ENCODE results near the gene CTNND2. TPM values are rescaled to one million over a fixed set of nuclear protein-coding genes. Genes with fewer than 3 reads are reported as not detected.
A peak's percentile ranks its signal among the peaks of the same experiment; 100 is the strongest.

The CTNND2 gene
- total RNA-seq, 1 donor from 2014 or later, result 5.4 TPM

DNA sequence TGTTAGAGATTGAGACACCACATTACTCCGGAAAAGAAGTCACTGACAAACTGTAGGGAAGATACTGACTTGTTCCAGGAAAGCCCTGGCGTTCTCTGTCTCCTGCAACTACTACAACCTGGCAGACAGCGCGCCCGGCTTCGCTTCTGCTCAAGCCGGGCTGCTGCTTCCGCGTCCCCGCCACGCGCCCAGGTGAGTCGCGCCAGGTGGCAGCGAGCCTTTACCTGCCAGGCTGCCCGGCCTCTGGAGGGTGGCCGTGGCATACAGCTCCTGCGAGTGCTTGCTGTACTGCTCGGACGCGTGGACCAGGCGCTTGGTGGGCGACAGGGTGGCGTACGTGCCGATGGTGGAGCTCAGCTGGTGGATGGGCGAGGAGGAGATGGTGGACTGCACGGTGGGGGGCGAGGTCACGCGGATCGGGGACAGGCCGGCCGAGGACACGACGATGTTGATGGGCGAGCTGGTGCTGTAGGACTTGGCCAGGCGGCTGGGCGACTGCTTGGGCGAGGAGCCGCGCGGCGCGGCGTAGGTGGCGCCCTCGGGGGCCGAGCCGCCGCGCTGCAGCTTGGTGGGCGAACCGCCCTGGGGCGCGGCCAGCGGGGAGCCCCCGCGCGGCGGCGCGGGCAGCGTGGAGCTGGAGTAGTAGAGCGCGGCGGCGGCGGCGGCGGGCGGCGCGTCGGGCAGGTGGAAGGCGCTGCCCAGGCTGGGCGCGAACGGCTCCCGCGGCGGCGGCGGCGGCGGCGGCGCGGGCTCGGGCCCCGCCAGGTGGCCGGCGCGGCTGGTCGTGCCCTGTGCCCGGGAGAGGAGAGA, 519.6 kb downstream of the CTNND2 start:
- peak; percentile 70 for ATAC-seq
- intact Hi-C loops (cut with micrococcal nuclease), result no loop called here
- DNase-seq, result peak; percentile 36

DNA sequence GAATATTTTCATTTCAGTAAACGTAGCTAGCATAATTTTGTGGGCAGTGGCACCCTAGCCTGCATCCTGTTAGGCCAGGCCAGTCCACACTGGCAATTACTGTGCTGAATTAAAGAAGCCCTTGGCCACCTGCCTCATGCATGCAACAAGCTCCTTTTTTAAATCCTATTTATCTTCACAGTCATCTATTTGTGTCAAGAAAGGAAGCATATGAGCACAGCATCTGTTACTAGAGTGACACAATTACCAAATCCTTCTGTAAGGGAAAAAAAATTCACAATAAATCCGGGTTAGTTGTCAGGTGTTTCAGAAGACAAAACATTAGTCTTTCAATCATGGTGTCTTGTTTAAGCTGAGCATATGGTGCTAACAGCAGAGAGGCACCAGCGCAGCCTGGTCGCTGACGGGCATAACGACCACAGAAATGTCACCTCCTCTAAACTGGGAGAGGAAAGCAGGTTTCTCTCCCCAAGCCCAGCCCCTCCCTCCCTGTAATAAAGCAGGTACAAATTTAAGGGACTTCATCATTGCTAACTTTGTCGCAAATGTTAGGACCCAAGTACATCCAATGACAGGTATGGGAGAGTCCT, 520.6 kb downstream of the CTNND2 start:
- DNase-seq (no peak), ATAC-seq (no peak)
- intact Hi-C loops (cut with micrococcal nuclease), result no loop called here

GRCh38 chr5:11378461-11378860, 525.8 kb downstream of the CTNND2 start:
- no peak for ATAC-seq
- DNase-seq, result no peak
- intact Hi-C loops (cut with micrococcal nuclease), result no loop called here

DNA sequence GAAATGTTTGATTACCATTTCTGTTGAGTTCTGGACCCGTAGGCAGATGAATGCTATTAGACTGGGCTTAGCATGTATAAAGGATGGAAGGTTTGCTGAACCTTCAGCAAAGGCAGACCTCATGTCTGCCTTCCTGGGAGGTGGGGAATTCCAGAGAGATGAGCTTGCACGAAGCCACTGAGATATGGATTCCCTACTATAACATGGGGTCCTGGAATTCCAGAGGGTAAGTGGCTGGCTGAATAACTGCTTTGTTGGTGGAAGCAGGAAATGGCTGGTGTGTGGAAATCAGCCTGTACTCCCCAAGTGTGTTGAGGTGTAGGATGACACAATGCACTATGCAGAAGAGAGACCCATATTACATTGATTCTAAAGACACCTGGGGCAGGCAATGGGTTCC, 526.4 kb downstream of the CTNND2 start:
- DNase-seq (no peak), ATAC-seq (no peak)
- intact Hi-C loops (cut with micrococcal nuclease), result no loop called here

DNA sequence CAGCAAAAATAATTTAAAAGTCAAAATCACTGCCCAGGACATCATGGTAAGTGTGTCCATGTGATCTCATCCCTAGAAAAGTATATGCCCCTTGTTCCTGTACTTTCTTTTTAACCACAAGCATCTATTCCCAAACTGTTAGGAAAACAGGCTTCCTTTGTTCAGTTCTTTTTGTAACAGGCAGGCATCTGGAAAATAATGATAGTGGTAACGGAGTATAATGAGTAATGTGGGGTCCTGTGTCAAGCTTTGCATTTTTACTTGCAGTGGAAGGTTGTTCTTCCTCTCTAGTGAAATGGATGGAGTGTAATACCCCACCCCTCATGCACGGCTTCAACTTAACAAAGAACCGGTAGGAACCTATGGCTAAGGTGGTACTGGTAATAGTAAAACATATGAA, 532.1 kb downstream of the CTNND2 start:
- intact Hi-C loops (cut with micrococcal nuclease), result no loop called here

DNA sequence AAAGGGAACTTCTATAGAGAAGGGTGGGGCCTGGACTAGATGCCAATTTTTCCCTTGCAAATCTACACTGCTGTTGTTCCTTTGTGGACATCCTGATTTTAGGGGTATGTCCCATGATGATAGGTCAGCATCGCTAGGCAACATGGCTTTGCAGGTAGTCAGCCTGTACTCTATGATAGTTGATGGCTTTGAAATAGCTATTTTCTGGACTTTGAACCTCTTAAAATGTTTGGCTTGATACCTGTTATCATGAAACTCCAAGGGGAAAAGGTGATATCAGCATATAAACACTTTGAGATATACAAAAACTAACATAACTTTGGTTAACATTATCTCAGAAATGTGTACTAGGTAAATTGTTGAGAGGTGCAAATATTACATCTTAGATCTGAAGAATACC, 533.2 kb downstream of the CTNND2 start:
- ATAC-seq, result no peak
- intact Hi-C loops (cut with micrococcal nuclease), result no loop called here
- no peak for DNase-seq

More for the DNA sequence above, 532.1 kb downstream of the CTNND2 start:
- DNase-seq (no peak), ATAC-seq (no peak)

DNA sequence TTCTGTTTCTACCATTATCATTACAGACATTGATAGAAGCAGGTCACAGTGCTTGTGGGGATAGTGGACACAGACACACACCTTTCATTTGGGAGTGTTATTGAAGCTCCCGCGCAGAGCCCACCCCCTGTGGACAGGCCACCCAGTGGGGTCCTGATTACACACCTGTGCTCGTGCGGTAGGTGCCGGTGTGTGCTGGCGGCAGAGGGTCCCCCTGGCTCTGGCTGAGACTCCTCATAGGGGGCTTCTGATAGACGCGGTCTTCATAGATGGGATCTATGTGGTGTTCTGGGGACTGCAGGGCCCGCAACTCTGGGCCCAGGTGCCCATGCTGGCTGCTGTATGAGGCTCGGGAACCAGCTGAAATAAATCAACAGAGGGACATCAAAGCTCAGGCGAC, 539.7 kb downstream of the CTNND2 start:
- intact Hi-C loops (cut with micrococcal nuclease), result no loop called here
- DNase-seq, result no peak
- ATAC-seq, result no peak

DNA sequence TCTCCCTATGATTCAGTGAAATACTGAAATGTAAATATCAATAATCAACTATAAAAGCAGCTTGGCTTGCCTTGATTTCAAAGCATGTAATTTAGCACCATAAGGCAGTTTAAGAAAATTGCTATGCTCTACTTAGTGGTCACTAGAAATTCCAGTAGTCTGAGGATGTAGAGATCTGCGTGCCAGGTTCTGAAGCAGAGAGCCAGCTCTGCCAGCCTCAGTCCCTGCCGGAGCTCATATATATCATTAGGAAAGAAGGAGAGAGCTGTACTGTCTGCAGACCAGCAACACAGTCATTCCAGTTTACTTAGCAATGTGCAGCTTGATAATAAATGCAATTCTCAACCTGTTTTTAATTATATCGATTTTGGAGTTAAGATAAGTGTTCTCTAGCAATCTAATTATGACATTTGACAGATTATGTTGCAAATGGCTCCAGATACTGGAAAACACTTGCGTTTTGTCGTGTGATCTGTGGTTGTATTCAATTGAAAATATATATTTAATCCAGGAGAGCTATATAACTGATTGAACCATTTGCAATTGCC, 540.5 kb downstream of the CTNND2 start:
- ATAC-seq (no peak), DNase-seq (no peak)
- intact Hi-C loops (cut with micrococcal nuclease), result no loop called here

GRCh38 chr5:11361768-11362167, 542.5 kb downstream of the CTNND2 start:
- intact Hi-C loops (cut with micrococcal nuclease), result no loop called here
- no peak for ATAC-seq
- no peak for DNase-seq

DNA sequence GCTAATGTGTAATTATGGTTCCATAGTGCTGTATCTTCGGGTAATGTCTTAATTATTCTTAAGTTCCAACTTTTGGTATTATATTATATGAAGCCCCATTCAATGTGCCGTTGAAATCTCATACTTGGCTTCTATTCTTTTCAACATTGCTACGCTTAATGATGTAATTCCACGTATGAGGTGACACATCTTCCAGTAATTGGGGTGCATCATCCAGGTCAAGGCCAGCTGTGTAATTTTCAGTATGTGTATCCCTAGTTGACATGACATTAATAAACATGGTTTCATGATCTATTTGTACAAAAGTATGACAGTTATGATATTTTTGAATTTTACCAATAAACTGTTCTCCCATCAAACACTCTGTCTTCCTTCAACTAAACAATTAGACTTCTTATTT, 546.3 kb downstream of the CTNND2 start:
- ATAC-seq (no peak), DNase-seq (no peak)
- intact Hi-C loops (cut with micrococcal nuclease), result no loop called here

GRCh38 chr5:11355491-11355890, 548.8 kb downstream of the CTNND2 start:
- DNase-seq (no peak), ATAC-seq (no peak)
- intact Hi-C loops (cut with micrococcal nuclease), result no loop called here

DNA sequence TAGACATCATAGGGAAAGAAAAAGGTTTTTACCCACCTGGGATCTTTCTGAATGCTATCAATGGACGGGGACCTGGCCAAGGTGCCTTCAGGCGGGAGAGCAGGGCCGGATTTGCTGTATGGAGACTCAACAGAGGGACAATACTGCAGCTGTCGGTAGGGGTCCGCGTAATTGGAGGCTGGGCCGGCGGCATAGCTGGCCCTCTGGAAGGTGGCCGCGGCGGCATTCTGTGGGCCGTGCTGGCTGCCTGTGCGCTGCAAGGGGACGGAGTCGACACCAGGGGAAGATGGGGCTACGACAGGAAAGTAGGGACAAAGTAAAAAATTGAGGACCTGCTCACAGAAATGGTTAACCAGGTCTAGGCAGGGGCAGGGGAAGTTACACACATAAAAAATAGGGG, 557.9 kb downstream of the CTNND2 start:
- DNase-seq (no peak), ATAC-seq (no peak)
- intact Hi-C loops (cut with micrococcal nuclease), result no loop called here

DNA sequence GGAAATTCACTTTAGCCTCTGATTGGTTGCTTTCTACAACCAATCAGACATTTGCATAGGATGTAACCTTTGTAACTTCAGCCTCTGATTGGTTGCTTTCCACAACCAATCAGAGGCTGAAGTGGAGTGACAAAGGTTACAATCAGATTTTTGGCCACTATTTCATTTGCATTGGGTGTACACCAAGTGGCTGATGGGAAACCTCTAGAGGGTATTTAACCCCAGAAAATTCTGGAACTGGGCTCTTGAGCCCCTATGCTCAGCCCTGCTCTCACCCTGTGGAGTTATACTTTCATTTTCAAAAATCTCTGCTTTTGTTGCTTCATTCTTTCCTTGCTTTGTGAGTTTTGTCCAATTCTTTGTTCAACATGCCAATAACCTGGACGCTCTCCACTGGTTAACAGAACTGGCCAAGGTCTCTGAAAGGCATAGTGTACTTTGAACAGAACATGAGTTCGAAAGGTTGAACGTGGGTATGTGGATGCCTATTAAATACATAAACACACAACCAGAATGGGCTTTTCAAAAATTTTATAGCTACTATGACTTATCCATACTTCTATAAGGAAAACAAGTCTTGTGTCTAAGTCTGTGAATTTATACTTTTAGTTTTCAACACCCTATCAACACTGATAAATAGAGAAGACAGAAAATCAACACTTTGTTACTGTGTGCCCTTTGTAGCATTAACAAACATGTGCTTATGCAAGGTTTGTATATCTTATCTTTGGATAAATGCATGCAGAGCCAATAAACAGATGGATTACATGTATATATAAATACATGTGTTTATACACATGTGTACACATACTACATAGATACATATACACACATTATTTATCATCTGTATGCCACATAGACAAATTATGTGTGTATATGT, 568.1 kb downstream of the CTNND2 start:
- intact Hi-C loops (cut with micrococcal nuclease), result no loop called here
- DNase-seq (no peak), ATAC-seq (no peak)

GRCh38 chr5:11334404-11334803, 569.8 kb downstream of the CTNND2 start:
- ATAC-seq, result no peak
- intact Hi-C loops (cut with micrococcal nuclease), result no loop called here
- no peak for DNase-seq

DNA sequence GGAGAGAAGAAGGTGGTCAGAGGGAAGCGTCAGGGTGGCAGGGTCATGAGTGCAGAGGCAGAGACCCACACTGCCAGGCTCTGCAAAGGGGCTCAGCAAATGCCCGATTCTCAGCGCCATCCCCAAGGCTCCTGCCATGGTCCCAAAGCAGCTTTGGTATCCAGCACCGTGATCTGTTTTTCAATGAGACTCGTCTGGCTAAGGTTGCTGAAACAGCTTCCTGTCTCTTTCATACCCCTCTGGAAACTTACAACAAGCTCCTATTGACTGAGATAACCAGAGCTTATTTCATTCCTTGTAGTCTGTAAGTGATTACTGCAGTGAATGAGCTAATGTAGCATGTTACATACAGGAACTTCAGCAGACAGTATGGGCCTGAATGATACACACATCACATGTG, 574.6 kb downstream of the CTNND2 start:
- intact Hi-C loops (cut with micrococcal nuclease), result no loop called here
- ATAC-seq (no peak), DNase-seq (no peak)

DNA sequence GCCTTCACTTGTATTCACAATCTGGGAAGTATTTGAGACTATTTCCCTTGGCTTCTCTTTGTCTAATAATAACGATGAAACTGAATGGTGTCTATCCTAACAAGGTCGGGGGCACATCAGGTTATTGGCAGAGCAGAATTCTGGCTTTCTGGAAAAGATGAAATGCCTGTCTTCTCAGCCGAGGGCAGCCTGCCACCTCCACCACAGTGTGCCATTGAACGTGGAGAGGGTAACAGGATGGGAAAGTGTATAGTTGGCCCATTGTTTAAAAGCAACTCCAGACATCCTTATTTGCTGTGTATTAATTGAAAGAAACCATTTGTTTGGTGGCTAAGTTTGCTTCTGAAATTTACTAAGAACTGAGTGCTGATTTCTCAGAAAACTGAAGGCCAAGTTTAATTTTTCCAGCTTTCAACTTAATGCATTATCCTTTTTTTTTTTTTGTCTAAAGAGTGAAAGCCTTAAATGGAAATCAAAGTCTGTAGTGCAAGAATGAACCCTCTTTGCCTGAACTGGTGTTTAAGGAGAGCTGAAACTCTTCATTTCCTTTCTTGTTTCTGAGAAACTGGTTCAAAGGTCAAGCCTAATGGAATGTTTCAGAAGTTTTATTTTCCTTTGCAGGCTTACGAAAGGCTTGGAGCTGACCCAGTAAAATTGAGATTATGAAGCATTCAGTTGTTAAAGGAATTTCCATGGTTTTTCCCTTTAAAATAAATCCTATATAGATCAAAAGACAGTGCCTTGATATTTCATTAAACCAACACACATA, 579.5 kb downstream of the CTNND2 start:
- ATAC-seq (peak; percentile 38), DNase-seq (no peak)
- intact Hi-C loops (cut with micrococcal nuclease), result no loop called here

- ATAC-seq, result no peak
- intact Hi-C loops (cut with micrococcal nuclease), result no loop called here
- DNase-seq, result no peak
Observed at GRCh38 chr5:11323761-11324160, 580.5 kb downstream of the CTNND2 start.

DNA sequence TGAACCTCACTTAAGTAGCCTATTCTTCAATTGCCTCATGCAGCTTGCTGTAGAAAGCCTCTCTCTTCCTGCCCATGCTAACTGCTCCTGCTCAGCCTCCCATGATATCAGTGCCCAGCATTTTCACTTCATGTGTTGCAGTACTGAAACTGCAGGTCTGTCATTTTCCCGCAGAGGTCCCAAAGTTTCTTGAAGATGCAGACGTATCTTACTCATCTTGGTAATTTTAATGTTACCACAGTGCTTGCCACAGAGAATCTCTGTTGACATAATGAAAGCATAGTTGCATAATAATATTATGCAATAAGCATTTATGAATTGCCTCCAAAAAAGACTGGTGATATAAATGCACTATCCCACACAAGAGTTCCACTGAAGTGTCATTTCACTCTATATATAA, 582.1 kb downstream of the CTNND2 start:
- DNase-seq, result no peak
- peak; percentile 61 for ATAC-seq
- intact Hi-C loops (cut with micrococcal nuclease), result no loop called here

All from left ventricle myocardium superior (tissue), 1 donor.